HUDEP-2 (cell line): ENCODE data around the gene GCNT2.
A peak's percentile ranks its signal among the peaks of the same experiment; 100 is the strongest.
"Not testable (repeated sequence)": the region's sequence is repeated elsewhere in the genome, so short reads cannot be mapped to it uniquely, and the experiment has no call there.

Experiments used
- DNase-seq, 76 experiments: peaks; one replicate each; lab custom pipeline; 2025; ENCODE audit not compliant: unreplicated experiment in 76 of 76; lab: John Stamatoyannopoulos, UW

Gene GCNT2

DNA sequence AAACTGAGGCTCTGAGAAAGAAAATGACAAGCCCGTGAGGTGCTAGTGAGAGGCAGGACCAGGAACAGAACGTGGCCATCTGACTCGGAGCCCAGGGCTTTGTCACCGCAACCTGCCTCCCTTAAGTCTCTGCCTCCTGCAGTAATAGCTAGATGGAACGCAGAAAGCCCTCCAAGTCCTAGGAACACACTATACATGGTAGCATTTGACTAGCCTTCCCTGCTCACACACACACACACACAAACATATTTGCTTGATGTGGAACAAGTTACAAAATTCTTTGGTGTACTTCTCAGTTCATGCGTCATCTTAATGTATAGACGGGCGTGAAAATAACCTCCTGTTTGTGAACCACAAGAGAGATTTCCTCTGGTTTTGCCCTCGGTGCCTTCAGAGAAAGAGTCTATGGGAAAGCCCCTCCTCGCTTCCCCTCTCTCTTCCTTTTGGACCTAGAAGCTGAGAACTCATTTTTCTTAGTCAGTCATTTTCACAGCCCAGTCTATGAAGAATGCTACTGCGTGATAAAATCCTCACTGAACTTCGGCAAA, 134.4 kb downstream of the GCNT2 start:
- no peak for DNase-seq

DNA sequence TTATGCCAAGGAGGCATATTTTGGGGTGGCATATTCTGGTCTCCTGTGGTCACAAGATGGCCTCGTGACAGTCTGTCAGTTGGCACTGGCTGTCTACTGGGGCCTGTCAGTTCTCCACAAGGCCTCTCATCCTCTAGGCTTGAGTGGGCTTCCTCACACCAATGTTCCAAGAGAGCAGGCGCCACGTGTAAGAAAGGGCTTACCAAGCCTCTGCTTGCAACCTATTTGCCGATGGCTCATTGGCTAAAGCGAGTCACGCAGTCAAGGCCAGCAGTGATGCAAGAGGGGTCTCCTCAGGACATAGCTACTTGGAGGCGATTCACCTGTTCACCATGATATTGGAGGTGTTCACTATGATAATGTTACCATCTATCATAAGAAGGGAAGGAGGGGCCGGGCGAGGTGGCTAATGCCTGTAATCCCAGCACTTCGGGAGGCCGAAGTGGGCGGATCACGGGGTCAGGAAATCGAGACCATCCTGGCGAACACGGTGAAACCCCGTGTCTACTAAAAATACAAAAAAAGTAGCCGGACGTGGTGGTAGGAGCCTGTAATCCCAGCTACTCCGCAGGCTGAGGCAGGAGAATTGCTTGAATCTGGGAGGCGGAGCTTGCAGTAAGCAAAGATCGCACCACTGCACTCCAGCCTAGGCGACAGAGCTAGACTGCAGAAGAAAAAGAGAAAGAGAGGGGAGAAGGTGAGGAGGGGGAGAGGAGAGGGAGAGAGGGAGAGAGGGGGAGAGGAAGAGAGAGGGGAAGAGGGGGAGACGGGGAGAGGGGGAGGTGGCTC, 138.0 kb downstream of the GCNT2 start:
- DNase-seq: no peak

DNA sequence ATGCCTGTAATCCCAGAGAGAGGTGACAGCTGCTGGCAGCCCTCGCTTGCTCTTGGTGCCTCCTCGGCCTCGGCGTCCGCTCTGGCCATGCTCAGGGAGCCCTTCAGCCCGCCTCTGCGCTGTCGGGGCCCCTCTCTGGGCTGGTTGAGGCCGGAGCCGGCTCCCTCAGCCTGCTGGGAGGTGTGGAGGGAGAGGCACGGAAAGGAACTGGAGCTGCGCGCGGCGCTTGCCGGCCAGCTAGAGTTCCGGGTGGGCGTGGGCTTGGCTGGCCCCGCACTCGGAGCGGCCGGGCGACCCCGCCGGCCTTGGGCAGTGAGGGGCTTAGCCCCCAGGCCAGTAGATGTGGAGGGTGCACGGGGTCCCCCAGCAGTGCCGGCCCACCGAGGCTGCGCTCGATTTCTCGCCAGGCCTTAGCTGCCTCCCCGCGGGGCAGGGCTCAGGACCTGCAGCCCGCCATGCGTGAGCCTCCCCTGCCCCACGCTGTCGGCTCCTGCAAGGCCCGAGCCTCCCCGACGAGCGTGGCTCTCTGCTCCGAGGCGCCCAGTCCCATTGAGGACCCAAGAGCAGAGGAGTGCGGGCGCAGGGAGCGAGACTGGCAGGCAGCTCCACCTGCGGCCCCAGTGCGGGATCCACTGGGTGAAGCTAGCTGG, 138.7 kb downstream of the GCNT2 start:
- no peak for DNase-seq

DNA sequence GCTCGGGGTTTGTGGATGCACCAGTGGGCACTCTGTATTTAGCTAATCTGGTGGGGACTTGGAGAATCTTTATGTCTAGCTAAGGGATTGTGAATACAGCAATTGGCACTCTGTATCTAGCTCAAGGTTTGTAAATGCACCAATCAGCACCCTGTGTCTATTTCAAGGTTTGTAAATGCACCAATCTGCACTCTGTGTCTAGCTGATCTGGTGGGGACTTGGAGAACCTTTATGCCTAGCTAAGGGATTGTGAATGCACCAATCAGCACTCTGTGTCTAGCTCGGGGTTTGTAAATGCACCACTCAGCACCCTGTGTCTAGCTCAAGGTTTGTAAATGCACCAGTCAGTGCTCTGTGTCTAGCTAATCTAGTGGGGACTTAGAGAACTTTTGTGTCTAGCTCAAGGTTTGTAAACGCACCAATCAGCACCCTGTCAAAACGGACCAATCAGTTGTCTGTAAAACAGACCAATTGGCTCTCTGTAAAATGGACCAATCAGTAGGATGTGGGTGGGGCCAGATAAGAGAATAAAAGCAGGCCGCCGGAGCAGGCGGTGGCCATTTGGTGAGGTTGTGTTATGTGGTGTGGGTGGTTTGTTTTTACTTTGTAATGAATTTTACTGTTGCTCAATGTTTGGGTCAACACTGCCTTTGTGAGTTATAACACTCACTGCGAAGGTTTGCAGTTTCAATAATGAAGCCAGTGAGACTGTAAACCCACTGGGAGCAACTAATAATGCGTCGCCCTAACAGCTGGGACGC, 139.5 kb downstream of the GCNT2 start:
- DNase-seq: not testable (repeated sequence)

DNA sequence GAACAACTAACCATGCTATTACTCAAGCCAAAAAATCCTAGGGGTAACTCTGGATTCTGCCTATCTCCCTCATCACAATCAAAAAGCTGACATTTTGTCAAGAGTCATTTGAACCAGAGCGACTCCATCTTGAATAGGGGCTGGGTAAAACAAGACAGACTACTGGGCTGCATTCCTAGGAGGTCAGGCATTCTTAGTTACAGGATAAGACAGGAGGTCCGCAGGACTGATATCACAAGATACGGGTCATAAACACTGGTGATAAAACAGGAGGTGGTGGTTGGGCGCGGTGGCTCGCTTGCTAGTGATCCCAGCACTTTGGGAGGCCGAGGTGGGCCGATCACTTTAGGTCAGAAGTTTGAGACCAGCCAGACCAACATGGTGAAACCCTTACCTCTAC, 141.1 kb downstream of the GCNT2 start:
- DNase-seq: no peak

DNA sequence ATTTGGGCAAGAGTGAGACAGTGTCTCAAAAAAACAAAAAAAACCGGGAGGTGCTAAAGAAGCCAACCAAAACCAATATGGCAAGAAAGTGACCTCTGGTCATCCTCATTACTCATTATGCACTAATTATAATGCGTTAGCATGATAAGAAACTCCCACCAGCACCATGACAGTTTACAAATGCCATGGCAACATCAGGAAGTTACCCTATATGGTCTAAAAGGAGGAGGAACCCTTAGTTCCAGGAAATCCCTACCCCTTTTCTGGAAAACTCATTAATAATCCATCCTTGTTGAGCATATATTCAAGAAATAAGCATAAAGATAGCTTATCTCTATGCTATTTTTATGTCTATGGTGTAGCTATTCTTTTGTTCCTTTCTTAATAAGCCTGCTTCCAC, 141.6 kb downstream of the GCNT2 start:
- DNase-seq: no peak

DNA sequence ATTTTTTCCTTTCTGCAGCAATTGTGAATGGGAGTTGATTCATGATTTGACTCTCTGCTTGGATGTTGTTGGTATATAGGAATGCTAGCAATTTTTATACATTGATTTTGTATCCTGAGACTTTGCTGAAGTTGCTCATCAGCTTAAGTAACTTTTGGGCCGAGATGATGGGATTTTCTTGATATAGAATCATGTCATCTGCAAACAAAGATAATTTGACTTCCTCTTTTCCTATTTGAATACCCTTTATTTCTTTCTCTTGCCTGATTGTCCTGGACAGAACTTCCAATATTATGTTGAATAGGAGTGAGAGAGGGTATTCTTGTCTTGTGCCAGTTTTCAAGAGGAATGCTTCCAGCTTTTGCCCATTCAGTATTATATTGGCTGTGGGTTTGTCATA, 144.4 kb downstream of the GCNT2 start:
- peak in 2 of 76 experiments; percentile 17 to 27 for DNase-seq

DNA sequence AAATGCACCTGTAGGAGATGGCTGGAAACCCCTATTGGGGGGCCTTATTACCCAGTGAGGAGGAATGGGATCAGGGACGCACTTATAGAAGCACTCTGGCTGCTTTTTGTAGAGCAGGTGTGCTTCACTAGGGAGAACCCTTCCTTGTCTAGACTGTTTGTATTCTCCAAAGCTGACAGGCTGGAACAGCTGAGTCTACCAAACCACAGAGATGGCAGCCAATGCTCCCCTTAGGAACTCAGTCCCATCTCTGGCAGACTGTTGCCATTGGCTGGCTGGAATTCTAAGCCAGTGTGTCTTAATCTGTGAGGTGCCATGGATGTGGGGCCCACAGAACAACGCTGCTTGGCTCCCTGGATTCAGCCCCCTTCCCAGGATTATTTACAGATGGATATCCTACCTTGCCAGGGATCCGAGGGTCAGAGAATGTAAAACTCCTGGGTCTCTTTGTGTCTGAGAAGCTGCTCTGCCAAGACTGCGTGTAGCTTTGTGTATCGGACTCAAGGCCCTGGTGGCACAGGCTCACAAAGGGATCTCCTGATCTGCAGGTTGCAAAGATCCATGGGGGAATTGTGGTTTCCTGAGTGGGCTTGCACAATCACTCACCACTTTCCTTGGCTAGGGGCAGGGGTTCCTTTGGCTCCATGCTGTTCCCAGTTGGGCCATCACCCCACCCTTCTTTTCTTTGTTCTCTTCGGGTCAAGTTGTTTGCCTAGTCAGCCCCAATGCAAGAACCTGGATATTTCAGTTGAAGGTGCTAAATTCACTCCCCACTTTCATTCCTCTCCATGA, 147.2 kb downstream of the GCNT2 start:
- no peak for DNase-seq

DNA sequence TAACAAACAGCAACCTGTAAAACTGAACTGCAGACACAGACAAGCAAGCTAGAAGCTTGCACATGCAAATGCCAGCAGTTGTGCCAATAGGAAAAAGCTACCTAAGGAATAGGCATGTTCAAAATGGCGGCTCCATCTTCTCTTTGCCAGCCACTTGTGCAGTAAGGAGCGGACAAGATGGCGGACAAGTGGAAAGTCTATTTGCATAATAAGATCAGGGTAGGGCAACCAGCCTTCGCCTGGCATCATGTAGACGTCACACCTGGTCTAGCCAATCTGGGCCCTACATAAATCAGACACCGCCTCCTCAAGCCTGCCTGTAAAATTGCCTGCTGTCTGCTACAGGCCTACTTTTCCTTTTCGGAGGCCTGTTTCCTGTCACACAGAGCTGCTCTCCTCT, 155.3 kb downstream of the GCNT2 start:
- no peak for DNase-seq

DNA sequence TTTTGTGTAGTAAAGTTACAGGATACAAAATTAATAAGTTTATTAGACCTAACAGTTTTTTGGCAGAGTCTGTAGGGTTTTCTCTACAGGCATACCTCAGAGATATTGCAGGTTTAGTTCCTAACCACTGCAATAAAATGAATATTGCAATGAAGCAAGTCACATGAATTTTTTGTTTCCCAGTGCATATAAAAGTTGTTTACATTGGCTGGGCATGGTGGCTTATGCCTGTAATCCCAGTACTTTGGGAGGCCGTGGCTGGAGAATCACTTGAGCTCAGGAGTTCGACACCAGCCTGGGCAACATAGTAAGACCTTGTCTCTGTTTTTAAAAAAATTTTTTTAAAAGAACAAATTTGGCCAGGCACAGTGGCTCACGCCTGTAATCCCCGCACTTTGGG, 157.3 kb downstream of the GCNT2 start:
- no peak for DNase-seq
